ENCODE data around the gene RASGEF1B. TPM values are rescaled to one million over a fixed set of nuclear protein-coding genes. Genes with fewer than 3 reads are reported as not detected.

Gene RASGEF1B
- polyA plus RNA-seq, 2 of the 4 experiments (the other 2 are of a cell fraction): 0.16 TPM; not detected in 1

- no peaks in the 10 kb centered on the region for H3K9me3 ChIP-seq
- no peaks in the 10 kb centered on the region for H3K4me1 ChIP-seq
- H3K4me3 ChIP-seq: no peak overlapping the region
- DNase-seq (ENCODE audit: low read depth in 1 of 2, low spot score in 1 of 2) (no peak), ATAC-seq (no peak), FAIRE-seq (no peak)
- WGBS (ENCODE audit: missing lambda C conversion rate): 13% methylated on average over 3 of the region's 3 CpGs
- ChIA-PET POLR2A (no interaction called here), CTCF (no interaction called here)
- TF ChIP-seq, protein P1, sequence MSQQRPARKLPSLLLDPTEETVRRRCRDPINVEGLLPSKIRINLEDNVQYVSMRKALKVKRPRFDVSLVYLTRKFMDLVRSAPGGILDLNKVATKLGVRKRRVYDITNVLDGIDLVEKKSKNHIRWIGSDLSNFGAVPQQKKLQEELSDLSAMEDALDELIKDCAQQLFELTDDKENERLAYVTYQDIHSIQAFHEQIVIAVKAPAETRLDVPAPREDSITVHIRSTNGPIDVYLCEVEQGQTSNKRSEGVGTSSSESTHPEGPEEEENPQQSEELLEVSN (IDR thresholded peaks at IDR 0.05; ENCODE audit: borderline replicate concordance, low read depth): no peak
- TF ChIP-seq PBX3 (IDR thresholded peaks at IDR 0.05) (no peak), GATA3 (IDR thresholded peaks at IDR 0.05; ENCODE audit: borderline replicate concordance) (no peak), SMC3 (IDR thresholded peaks at IDR 0.05) (no peak)
- H3K27ac ChIP-seq: no peak overlapping the region
- no peak overlapping the region for H3K4me2 ChIP-seq
Observed at GRCh38 chr4:81499840-81500239, 28.1 kb upstream of the RASGEF1B start.

DNA sequence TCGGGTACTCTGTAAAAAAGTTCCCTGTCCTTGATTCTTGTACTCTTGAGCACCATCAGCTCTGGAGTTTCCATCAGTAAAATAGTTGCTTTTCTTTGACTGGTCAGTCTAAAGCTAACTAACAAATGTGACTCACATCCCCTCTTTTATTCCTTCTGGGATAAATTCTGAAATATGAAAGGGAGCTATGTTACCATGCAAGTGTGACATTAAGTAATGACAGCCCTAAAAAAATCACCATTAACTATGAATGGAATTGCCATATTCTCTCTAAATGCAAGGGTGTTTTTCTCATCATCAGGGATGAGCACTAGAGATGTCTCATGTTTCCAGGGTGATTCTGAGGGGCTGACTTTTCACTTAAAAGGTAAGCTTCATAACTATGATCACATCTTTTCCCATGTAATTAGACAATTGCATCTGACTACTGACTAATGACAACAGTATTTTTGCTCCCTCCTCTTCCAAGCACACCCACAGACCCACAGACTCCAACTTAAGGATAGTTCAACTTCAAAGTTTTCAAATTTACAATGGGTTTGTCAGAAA lies 26.9 kb upstream of the RASGEF1B start:
- ChIA-PET POLR2A (no interaction called here), CTCF (no interaction called here)
- TF ChIP-seq RFX5 (IDR thresholded peaks at IDR 0.05) (no peak), JUN (IDR thresholded peaks at IDR 0.05) (no peak), TP53 (CRISPR knock-in tag; IDR thresholded peaks at IDR 0.05) (no peak), NFE2L2 (conservative IDR thresholded peaks at IDR 0.05; ENCODE audit: low read length) (no peak), ZC3H11A (IDR thresholded peaks at IDR 0.05) (no peak), HEYL (CRISPR knock-in tag; IDR thresholded peaks at IDR 0.05) (no peak), EHMT2 (IDR thresholded peaks at IDR 0.05; ENCODE audit: low read depth) (no peak), NR3C1 (IDR thresholded peaks at IDR 0.05) (no peak), HOXA7 (CRISPR knock-in tag; IDR thresholded peaks at IDR 0.05) (no peak), JUNB (IDR thresholded peaks at IDR 0.05) (no peak), BHLHE40 (IDR thresholded peaks at IDR 0.05; ENCODE audit: low read depth, low read length) (no peak), USF2 (IDR thresholded peaks at IDR 0.05) (no peak), PBX3 (IDR thresholded peaks at IDR 0.05) (no peak), ZNF302 (CRISPR knock-in tag; IDR thresholded peaks at IDR 0.05) (no peak)
- DNase-seq (ENCODE audit: low read depth in 1 of 2, low spot score in 1 of 2): no peak
- no peaks in the 10 kb centered on the region for H3K4me1 ChIP-seq
- no peaks in the 10 kb centered on the region for H3K9me3 ChIP-seq
- no peak overlapping the region for H3K4me2 ChIP-seq
- 0% methylated on average over 1 of the region's 1 CpG for WGBS (ENCODE audit: missing lambda C conversion rate)
- no peak for FAIRE-seq
- H3K27ac ChIP-seq: no peak overlapping the region
- no peak for ATAC-seq
- no peak overlapping the region for H3K4me3 ChIP-seq

- no peaks in the 10 kb centered on the region for H3K9me3 ChIP-seq
- TF ChIP-seq TFCP2L1 (CRISPR knock-in tag; IDR thresholded peaks at IDR 0.05) (no peak), HOXB13 (CRISPR knock-in tag; IDR thresholded peaks at IDR 0.05; ENCODE audit: low read depth) (no peak), EHMT2 (IDR thresholded peaks at IDR 0.05; ENCODE audit: low read depth) (no peak), FOXS1 (CRISPR knock-in tag; IDR thresholded peaks at IDR 0.05) (no peak), PBX3 (IDR thresholded peaks at IDR 0.05) (no peak), ZSCAN20 (CRISPR knock-in tag; IDR thresholded peaks at IDR 0.05) (no peak), HEYL (CRISPR knock-in tag; IDR thresholded peaks at IDR 0.05) (no peak), CHD2 (IDR thresholded peaks at IDR 0.05; ENCODE audit: low read length, partially characterized antibody) (no peak)
- H3K27ac ChIP-seq: no peak overlapping the region
- 80% methylated on average over 2 of the region's 2 CpGs for WGBS (ENCODE audit: missing lambda C conversion rate)
- no peaks in the 10 kb centered on the region for H3K4me1 ChIP-seq
- H3K4me3 ChIP-seq: no peak overlapping the region
- ATAC-seq (no peak), FAIRE-seq (no peak), DNase-seq (ENCODE audit: low read depth in 1 of 2, low spot score in 1 of 2) (no peak)
- POLR2A ChIA-PET: no interaction called here
- no peak overlapping the region for H3K4me2 ChIP-seq
- CTCF ChIA-PET: no interaction called here
Observed at GRCh38 chr4:81498046-81498445, 26.3 kb upstream of the RASGEF1B start.

Data from A549 (cell line).